HCT116 (cell line): ENCODE results near the gene TFF3. TPM values are rescaled to one million over a fixed set of nuclear protein-coding genes. Genes with fewer than 3 reads are reported as not detected.

Experiments
- ATAC-seq: fragments of 200-7000 bp; cut with Tn5 transposase; 2 replicates; pipeline ENCODE4 v1.9.1; 2020; ENCODE audit warnings: mild to moderate bottlenecking, moderate library complexity
- BruUV-seq: library from RNA; stranded (reverse); fragments of 400-500 nt; replicated peaks from 2 replicates; lab custom pipeline; 2021; lab: Mats Ljungman, UMichigan
- CTCF ChIA-PET: fragments of 300-600 bp; sonication (Branson Sonifier 250); formaldehyde crosslinking; loops from one replicate; lab custom pipeline; 2021; ENCODE audit warnings: antibody characterized with exemption; lab: Charles Lee
- POLR2A ChIA-PET: fragments of 300-600, 350-600 bp; sonication (Branson Sonifier 250); formaldehyde crosslinking; loops from one replicate; lab custom pipeline; 2021; ENCODE audit warnings: antibody characterized with exemption; lab: Charles Lee
- RAD21 ChIA-PET, 2 experiments: fragments of 300-600 bp; sonication (Branson Sonifier 250); formaldehyde crosslinking; loops; one replicate each; lab custom pipeline; 2023; ENCODE audit warnings: low total read pairs in 2 of 2; ENCODE audit not compliant: uncharacterized antibody in 2 of 2, unreplicated experiment in 2 of 2, low non-redundant PET in 1 of 2; lab: Charles Lee
- DNase-seq: peaks from one replicate; pipeline ENCODE4 v3.0.0-alpha.2; 2010; ENCODE audit warnings: low read depth, low spot score
- H2AFZ ChIP-seq: fragments of 200-600 bp; shearing (Covaris generic), sonication (generic); 2 replicates; pipeline ENCODE4 v1.6.1; 2017; ENCODE audit warnings: low read depth, mixed run types, mixed read lengths, antibody characterized with exemption, low read length; ENCODE audit not compliant: poor library complexity, severe bottlenecking
- H3K27ac ChIP-seq: 2 replicates; pipeline ENCODE4 v1.5.1; 2012; ENCODE audit warnings: low read depth, low read length
- H3K27me3 ChIP-seq: fragments of 200-600 bp; sonication (generic); 2 replicates; pipeline ENCODE4 v1.6.1; 2016; ENCODE audit warnings: mixed run types, low read length, mixed read lengths; ENCODE audit not compliant: insufficient read depth
- H3K36me3 ChIP-seq, 2 experiments: fragments of 200-500 bp in 1 of 2; fragments of 200-600 bp in 1 of 2; sonication (Bioruptor generic) in 1 of 2; sonication (generic) in 1 of 2; 2 replicates each; pipeline versions ENCODE4 v1.5.1 to v1.6.1; 2014 to 2016; ENCODE audit warnings: low read length in 2 of 2, inconsistent platforms in 1 of 2, mixed read lengths in 1 of 2, mixed run types in 1 of 2; ENCODE audit not compliant: insufficient read depth in 2 of 2, control insufficient read depth in 1 of 2
- H3K4me1 ChIP-seq, 2 experiments: fragments of 200-600 bp in 1 of 2; sonication (generic) in 1 of 2; 2 replicates each; pipeline versions ENCODE4 v1.5.1 to v1.6.1; 2012 to 2017; ENCODE audit warnings: low read length in 2 of 2, inconsistent platforms in 1 of 2, mild to moderate bottlenecking in 1 of 2, mixed read lengths in 1 of 2, mixed run types in 1 of 2, moderate library complexity in 1 of 2; ENCODE audit not compliant: insufficient read depth in 2 of 2, control insufficient read depth in 1 of 2
- H3K4me2 ChIP-seq: fragments of 200-600 bp; sonication (generic); 2 replicates; pipeline ENCODE4 v1.6.1; 2017; ENCODE audit warnings: mixed run types, low read length, mixed read lengths
- H3K4me3 ChIP-seq, 2 experiments: fragments of 200-600 bp in 1 of 2; sonication (generic) in 1 of 2; replicated peaks in 1 of 2; 2 replicates each; pipeline ENCODE4 v1.5.1; 2011 to 2016; ENCODE audit warnings: low read length in 2 of 2, control low read depth in 1 of 2, low read depth in 1 of 2, mild to moderate bottlenecking in 1 of 2, mixed read lengths in 1 of 2, mixed run types in 1 of 2
- H3K79me2 ChIP-seq: fragments of 200-600 bp; sonication (generic); 2 replicates; pipeline ENCODE4 v1.6.1; 2017; ENCODE audit warnings: mild to moderate bottlenecking, mixed run types, low read length, moderate library complexity, mixed read lengths; ENCODE audit not compliant: insufficient read depth
- H3K9ac ChIP-seq: fragments of 200-600 bp; sonication (generic); 2 replicates; pipeline ENCODE4 v1.6.1; 2016; ENCODE audit warnings: low read length, mixed read lengths
- H3K9me2 ChIP-seq: fragments of 200-600 bp; sonication (generic), shearing (Covaris generic); 2 replicates; pipeline ENCODE4 v1.6.1; 2017; ENCODE audit warnings: mixed run types, mild to moderate bottlenecking, moderate library complexity; ENCODE audit not compliant: insufficient read depth
- H3K9me3 ChIP-seq, 2 experiments: fragments of 200-500 bp in 1 of 2; fragments of 200-600 bp in 1 of 2; sonication (Bioruptor generic) in 1 of 2; sonication (generic) in 1 of 2; 2 replicates each; pipeline ENCODE4 v1.6.1; 2014 to 2017; ENCODE audit warnings: low read length in 2 of 2, mixed read lengths in 2 of 2, inconsistent platforms in 1 of 2, low read depth in 1 of 2, mild to moderate bottlenecking in 1 of 2, mixed run types in 1 of 2, moderate library complexity in 1 of 2; ENCODE audit not compliant: control insufficient read depth in 1 of 2, insufficient read depth in 1 of 2
- H4K20me1 ChIP-seq: fragments of 200-600 bp; sonication (generic), shearing (Covaris generic); 2 replicates; pipeline ENCODE4 v1.6.1; 2017; ENCODE audit warnings: mixed run types, mild to moderate bottlenecking, moderate library complexity; ENCODE audit not compliant: insufficient read depth
- ATF3 ChIP-seq: IDR thresholded peaks from 2 replicates; pipeline ENCODE4 v1.6.1; 2012
- CBX3 ChIP-seq: IDR thresholded peaks from 2 replicates; pipeline ENCODE4 v1.6.1; 2012; ENCODE audit warnings: low read depth
- CEBPB ChIP-seq: IDR thresholded peaks from 2 replicates; pipeline ENCODE4 v1.6.1; 2012; ENCODE audit warnings: low read depth
- EGR1 ChIP-seq: IDR thresholded peaks from 2 replicates; pipeline ENCODE4 v1.6.1; 2012; ENCODE audit warnings: low read depth
- ELF1 ChIP-seq: IDR thresholded peaks from 2 replicates; pipeline ENCODE4 v1.6.1; 2012; ENCODE audit warnings: low read depth, borderline replicate concordance
- FOSL1 ChIP-seq: IDR thresholded peaks from 2 replicates; pipeline ENCODE4 v1.6.1; 2012; ENCODE audit warnings: low read depth
- JUND ChIP-seq: IDR thresholded peaks from 2 replicates; pipeline ENCODE4 v1.6.1; 2012
- POLR2A ChIP-seq: IDR thresholded peaks from 2 replicates; pipeline ENCODE4 v1.7.0; 2011; ENCODE audit warnings: borderline replicate concordance; ENCODE audit not compliant: insufficient read depth, insufficient read length; ENCODE audit errors: extremely low read depth
- POLR2AphosphoS5 ChIP-seq: IDR thresholded peaks from 2 replicates; pipeline ENCODE4 v1.6.1; 2011; ENCODE audit warnings: mild to moderate bottlenecking, low read depth, low read length, moderate library complexity
- SIN3A ChIP-seq: IDR thresholded peaks from 2 replicates; pipeline ENCODE4 v1.6.1; 2012; ENCODE audit warnings: low read depth
- SP1 ChIP-seq: IDR thresholded peaks from 2 replicates; pipeline ENCODE4 v1.6.1; 2012; ENCODE audit warnings: low read depth
- SRF ChIP-seq: IDR thresholded peaks from 2 replicates; pipeline ENCODE4 v1.6.1; 2012; ENCODE audit warnings: low read depth
- TCF7L2 ChIP-seq: IDR thresholded peaks from 2 replicates; pipeline ENCODE4 v1.7.0; 2011; ENCODE audit warnings: borderline replicate concordance, inconsistent platforms; ENCODE audit not compliant: insufficient read depth, insufficient read length; ENCODE audit errors: extremely low read depth
- ZNF274 ChIP-seq: fragments of 200-500 bp; sonication (Bioruptor generic); IDR thresholded peaks from 2 replicates; pipeline ENCODE4 v1.6.1; 2014; ENCODE audit warnings: mild to moderate bottlenecking, low read depth, low read length, inconsistent platforms
- intact Hi-C: fragments of 100-400 bp; cut with micrococcal nuclease; formaldehyde crosslinking; loops from 2 replicates; pipeline ENCODE4 v1.10.0; 2022
- total RNA-seq: library from RNA; stranded (reverse); gene quantifications from one replicate; pipeline ENCODE4 v1.2.1, GENCODE V29; 2021; ENCODE audit not compliant: unreplicated experiment
- TF ChIP-seq, protein P1 (sequence below): IDR thresholded peaks from 2 replicates; pipeline ENCODE4 v1.6.1; 2012
- TF ChIP-seq, protein P2 (sequence below), 3 experiments: fragments of 200-600 bp in 1 of 3; sonication (generic) in 1 of 3; IDR thresholded peaks in 2 of 3; conservative IDR thresholded peaks in 1 of 3; 2 replicates each; pipeline ENCODE4 v1.5.1; 2012 to 2017; ENCODE audit warnings: low read depth in 2 of 3, low read length in 2 of 3, antibody characterized with exemption in 1 of 3, borderline replicate concordance in 1 of 3, control low read depth in 1 of 3, mild to moderate bottlenecking in 1 of 3, mixed read lengths in 1 of 3, mixed run types in 1 of 3, moderate library complexity in 1 of 3; ENCODE audit not compliant: insufficient read depth in 1 of 3

TFF3 gene
- total RNA-seq, 1 experiment from 2014 or later: 0.22 TPM

DNA sequence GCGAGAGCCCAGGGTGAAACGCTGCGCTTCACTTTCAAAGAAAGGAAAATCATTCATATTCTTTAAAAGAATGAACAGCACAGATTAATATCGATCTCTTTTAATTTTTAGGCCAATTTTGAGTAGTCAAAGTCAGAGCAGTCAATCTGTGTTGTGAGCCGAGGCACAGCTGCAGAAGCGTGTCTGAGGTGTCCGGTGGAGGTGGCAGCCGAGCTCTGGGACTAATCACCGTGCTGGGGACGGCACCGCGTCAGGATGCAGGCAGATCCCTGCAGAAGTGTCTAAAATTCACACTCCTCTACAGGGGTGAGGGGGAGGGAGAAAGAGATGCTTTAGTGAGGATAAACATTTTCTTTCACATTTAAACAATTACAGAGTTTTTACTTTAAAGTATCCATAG, 47.0 kb upstream of the TFF3 start:
- no peak for DNase-seq
- ChIA-PET POLR2A (no interaction called here), RAD21 (interaction anchor here in 1 of 2 experiments (0.6 kb wide), 1 partner anchor 188 kb away, joined by 4 read pairs; no protein-coding TSS in a partner anchor)
- H3K4me3 ChIP-seq: no peak overlapping the region
- H3K9ac ChIP-seq: no peak overlapping the region
- H3K9me2 ChIP-seq: no peaks in the 10 kb centered on the region
- ATAC-seq: no peak
- H3K27ac ChIP-seq: no peak overlapping the region
- no TSS peak for BruUV-seq
- H4K20me1 ChIP-seq: no peaks in the 10 kb centered on the region
- no peaks in the 10 kb centered on the region for H3K9me3 ChIP-seq
- H3K79me2 ChIP-seq: no peaks in the 10 kb centered on the region
- H2AFZ ChIP-seq: no peak overlapping the region
- no peaks in the 10 kb centered on the region for H3K36me3 ChIP-seq
- no peaks in the 10 kb centered on the region for H3K27me3 ChIP-seq
- intact Hi-C loops: no loop called here
- no peak overlapping the region for H3K4me2 ChIP-seq
- H3K4me1 ChIP-seq: no peaks in the 10 kb centered on the region
- no peak for TF ChIP-seq ELF1
- no peak for TF ChIP-seq SRF
- no peak for TF ChIP-seq ZNF274
- TF ChIP-seq, protein P1, sequence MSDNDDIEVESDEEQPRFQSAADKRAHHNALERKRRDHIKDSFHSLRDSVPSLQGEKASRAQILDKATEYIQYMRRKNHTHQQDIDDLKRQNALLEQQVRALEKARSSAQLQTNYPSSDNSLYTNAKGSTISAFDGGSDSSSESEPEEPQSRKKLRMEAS: no peak
- no peak for TF ChIP-seq SP1
- TF ChIP-seq POLR2AphosphoS5: no peak
- TF ChIP-seq CEBPB: no peak
- no peak for TF ChIP-seq CBX3
- TF ChIP-seq, all 23 proteins: peak for 0
- CTCF ChIA-PET: interaction anchor here (0.7 to 1.5 kb wide), 2 partner anchors 12 to 19 kb away, joined by 4 to 5 read pairs; no protein-coding TSS in a partner anchor

GRCh38 chr21:42361286-42361685, 46.1 kb upstream of the TFF3 start:
- Histone ChIP-seq H4K20me1 (no peaks in the 10 kb centered on the region), H3K27me3 (no peaks in the 10 kb centered on the region), H3K36me3 (no peaks in the 10 kb centered on the region), H3K4me1 (no peaks in the 10 kb centered on the region), H3K9me2 (no peaks in the 10 kb centered on the region), H3K4me2 (no peak overlapping the region), H3K27ac (no peak overlapping the region), H3K9ac (no peak overlapping the region), H3K79me2 (no peaks in the 10 kb centered on the region), H3K9me3 (no peaks in the 10 kb centered on the region), H2AFZ (no peak overlapping the region), H3K4me3 (no peak overlapping the region)
- TF ChIP-seq SP1: no peak
- TF ChIP-seq, protein P2, sequence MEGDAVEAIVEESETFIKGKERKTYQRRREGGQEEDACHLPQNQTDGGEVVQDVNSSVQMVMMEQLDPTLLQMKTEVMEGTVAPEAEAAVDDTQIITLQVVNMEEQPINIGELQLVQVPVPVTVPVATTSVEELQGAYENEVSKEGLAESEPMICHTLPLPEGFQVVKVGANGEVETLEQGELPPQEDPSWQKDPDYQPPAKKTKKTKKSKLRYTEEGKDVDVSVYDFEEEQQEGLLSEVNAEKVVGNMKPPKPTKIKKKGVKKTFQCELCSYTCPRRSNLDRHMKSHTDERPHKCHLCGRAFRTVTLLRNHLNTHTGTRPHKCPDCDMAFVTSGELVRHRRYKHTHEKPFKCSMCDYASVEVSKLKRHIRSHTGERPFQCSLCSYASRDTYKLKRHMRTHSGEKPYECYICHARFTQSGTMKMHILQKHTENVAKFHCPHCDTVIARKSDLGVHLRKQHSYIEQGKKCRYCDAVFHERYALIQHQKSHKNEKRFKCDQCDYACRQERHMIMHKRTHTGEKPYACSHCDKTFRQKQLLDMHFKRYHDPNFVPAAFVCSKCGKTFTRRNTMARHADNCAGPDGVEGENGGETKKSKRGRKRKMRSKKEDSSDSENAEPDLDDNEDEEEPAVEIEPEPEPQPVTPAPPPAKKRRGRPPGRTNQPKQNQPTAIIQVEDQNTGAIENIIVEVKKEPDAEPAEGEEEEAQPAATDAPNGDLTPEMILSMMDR (IDR thresholded peaks at IDR 0.05 in 2 of 3, conservative IDR thresholded peaks at IDR 0.05 in 1 of 3; ENCODE audit: borderline replicate concordance in 1 of 3, insufficient read depth in 1 of 3, low read depth in 2 of 3, low read length in 2 of 3): no peak
- TF ChIP-seq POLR2A: no peak
- no peak for TF ChIP-seq FOSL1
- no peak for TF ChIP-seq TCF7L2
- TF ChIP-seq CEBPB: no peak
- no peak for TF ChIP-seq CBX3
- TF ChIP-seq JUND: no peak
- no peak for TF ChIP-seq ATF3
- no peak for TF ChIP-seq POLR2AphosphoS5
- TF ChIP-seq EGR1: no peak
- no peak for TF ChIP-seq SIN3A
- POLR2A ChIA-PET: no interaction called here
- no TSS peak for BruUV-seq
- no peak for DNase-seq
- RAD21 ChIA-PET: no interaction called here
- intact Hi-C loops: no loop called here
- CTCF ChIA-PET: interaction anchor here (0.5 to 1.6 kb wide), 8 partner anchors 8 to 561 kb away, joined by 3 to 7 read pairs (median 4); no protein-coding TSS in a partner anchor
- ATAC-seq: no peak
